Right lobe of liver (tissue), 4 donors: Measurements from ENCODE around the gene KLC1.

Source experiments
- CTCF ChIP-seq, 4 donors: fragments of 200-600 bp in 3 of 4; fragments of 450-650 bp in 1 of 4; IDR thresholded peaks; one replicate each; pipeline versions ENCODE4 v1.5.1 to v1.8.0; 2016 to 2022; ENCODE audit warnings: antibody characterized with exemption in 4 of 4, mild to moderate bottlenecking in 2 of 4
- POLR2A ChIP-seq: fragments of 450-650 bp; IDR thresholded peaks from one replicate; pipeline ENCODE4 v1.6.1; 2017; ENCODE audit warnings: antibody characterized with exemption, mild to moderate bottlenecking
- donor health status: DM: no; HTN: no; CAD: no.
- donor health status: DM: no; HTN: no; CAD: no.
- donor health status: DM: no; HTN: yes; CAD: no.

DNA sequence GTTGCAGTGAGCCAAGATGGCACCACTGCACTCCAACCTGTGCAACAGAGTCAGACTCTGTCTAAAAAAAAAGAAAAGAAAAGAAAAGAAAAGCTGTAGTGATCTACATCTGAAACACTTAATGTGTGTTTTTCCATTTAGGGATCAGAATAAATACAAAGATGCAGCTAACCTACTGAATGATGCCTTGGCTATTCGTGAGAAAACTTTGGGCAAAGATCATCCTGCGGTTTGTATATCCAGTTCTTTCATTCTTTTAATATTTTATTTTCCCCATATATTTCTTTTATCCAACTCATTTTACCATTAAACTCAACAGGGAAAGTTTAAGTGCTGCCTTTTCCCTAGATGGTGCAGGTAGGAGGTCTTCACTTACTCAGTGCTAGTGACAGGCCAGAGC, 40.4 kb downstream of the KLC1 start:
- TF ChIP-seq CTCF (IDR thresholded peaks at IDR 0.05) (no peak), POLR2A (no peak)
